GM18873 (cell line): ENCODE data around the gene RAD51B.
"Not testable (repeated sequence)": the region's sequence is repeated elsewhere in the genome, so short reads cannot be mapped to it uniquely, and the experiment has no call there.

Experiments
- ATAC-seq: cut with Tn5 transposase; IDR thresholded peaks from one replicate; pipeline ENCODE4 v1.9.1; 2021; ENCODE audit warnings: mild to moderate bottlenecking, moderate library complexity, moderate number of reproducible peaks; ENCODE audit not compliant: unreplicated experiment, low FRiP score

Gene RAD51B

DNA sequence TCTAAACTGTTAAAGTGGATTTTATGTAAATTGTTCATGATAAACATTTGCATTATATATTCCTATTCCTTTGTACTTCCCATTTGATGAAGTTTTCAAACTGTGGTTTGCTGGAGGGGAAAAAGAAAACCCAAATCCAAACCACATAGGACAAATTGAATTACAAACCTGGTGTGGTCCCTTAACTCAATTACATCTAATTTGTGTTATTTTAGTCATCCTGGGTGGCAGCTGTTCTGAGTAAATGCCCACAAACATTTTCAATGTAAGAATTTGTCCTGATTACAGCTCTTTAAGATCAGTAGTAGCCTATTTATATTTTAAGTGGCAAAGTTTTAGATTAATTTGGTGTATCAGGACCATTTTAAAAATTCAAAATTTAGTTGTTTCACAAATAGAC, 153.9 kb downstream of the RAD51B start:
- no peak for ATAC-seq

DNA sequence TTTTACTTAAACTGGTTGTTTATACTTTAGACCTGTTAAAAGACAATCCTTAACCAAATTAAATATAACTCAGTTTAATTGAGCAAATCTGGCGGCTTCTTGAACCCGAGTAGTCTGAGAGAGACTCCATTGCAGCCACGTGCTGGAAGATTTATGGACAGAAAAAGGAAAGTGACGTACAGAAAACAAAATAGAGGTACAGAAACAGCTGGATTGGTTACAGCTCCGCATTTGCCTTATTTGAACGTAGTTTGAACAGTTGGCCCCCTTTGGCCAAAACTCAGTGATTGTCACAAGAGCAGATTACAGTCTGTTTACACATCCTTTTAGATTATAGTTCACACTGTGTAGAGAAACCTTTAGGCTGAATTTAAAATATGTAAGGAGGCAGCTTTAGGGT, 155.9 kb downstream of the RAD51B start:
- ATAC-seq = no peak

DNA sequence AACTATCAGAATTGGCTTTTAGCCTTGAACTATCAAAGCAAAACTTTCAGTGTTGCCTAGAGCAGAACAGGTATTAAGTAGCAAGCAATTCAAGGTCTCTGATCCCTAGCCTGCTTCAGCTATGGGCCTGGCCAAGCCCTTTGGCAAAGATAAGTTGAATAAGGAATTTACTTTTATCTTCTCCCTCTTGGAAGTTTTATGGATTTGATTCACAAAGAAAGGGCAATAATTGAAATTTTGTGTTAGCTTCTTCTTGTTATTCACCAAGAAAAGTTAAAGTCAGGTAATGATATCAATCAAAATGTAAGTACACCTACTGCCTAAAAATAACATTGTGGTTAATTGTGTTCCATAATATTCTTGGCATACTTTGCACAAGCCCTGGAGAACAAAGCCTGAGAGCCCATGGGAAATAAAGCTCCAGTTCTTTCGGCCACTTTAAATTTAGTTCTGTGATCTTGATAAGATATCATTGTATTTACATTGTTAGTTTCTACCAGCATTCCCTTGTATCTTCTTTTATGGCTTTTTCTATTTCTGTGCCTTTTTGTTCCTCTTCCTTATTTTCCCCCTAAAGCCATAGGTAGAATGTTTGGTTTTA, 158.0 kb downstream of the RAD51B start:
- ATAC-seq = no peak

- ATAC-seq = no peak
Measured at GRCh38 chr14:67978749-67979148, 159.2 kb downstream of the RAD51B start.

DNA sequence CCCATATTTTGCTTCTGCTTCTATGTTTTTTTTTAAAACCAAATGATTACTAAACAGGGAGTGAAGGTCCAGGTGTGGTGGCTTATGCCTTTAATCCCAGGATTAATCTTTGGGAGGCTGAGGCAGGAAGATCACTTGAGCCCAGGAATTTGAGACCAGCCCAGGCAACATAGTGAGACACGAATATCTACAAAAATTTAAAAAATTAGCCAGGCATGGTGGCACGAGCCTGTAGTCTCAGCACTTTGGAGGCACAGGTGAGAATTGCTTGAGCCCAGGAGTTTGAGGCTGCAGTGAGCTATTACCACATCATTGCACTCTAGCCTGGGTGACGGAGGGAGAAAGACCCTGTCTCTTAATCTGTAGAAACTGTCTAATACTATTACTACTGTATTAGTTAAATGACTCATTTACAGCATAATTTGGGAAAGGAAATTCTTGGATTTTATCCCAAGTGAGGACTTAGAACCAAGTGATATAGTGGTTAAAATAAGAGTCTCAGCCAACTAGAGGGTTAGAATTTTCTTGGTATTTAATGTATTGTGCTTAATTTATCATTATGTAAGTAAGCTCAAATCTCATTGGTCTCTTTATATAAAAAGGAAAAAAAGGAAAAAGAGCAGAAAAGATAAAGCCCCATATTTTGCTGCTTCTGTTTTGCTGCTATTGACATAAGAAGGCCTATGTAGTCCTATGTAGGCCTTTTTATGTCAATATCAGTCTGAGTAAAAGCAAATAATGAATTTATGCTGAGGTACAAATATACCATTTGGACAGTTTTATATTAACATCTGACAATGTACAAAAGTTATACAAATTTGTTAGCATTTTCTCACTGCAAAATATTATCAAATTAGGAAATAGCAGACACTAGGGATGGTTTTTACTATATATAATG, 163.4 kb downstream of the RAD51B start:
- ATAC-seq = no peak

DNA sequence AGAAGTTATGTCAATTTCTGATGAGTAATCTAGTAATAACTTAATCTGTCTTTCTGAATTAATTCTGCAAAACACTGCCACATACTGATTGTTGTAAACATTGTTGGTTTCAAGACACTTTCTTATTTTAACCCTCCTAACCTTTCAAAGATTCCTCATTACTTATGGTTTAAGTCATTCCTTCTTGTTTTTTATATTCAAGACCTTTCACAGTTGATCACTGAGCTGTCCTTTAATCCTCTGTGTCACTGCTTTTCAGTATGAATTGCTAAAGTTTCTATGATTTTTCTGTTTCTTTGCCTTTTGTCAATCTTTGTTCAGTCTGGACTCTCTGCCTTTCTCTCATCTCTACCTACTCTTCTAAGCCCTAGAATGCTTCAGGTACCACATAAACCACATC, 164.7 kb downstream of the RAD51B start:
- ATAC-seq = no peak

DNA sequence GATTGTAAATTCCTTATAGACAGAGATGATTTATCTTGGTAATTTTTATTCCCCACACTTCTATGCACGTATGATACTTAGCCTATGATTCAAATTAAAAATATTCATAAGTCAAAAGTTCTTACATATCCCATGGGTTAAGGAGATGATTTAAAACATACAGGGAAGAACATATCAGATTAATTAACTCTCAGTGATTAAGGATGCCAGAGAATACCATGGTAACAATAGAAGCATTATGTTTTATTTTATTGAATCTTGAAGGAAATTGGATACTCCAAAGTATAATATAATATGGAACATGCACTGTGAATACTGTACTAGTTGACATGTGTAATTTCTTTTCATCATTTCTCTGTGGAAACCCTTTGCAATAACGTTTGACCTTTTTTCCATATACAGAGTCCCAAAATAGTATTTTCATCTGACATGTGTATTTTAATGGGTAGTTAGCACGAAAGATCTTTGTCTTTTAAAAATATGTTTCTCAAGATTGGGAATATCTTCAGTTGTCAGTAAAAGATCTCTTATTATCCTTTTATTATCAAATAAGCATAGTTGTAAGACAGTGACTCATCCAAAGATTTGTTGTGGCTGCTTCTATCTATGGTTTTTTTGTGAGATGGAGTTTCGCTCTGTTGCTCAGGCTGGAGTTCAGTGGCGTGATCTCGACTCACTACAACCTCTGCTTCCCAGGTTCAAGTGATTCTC, 166.7 kb downstream of the RAD51B start:
- ATAC-seq = no peak

DNA sequence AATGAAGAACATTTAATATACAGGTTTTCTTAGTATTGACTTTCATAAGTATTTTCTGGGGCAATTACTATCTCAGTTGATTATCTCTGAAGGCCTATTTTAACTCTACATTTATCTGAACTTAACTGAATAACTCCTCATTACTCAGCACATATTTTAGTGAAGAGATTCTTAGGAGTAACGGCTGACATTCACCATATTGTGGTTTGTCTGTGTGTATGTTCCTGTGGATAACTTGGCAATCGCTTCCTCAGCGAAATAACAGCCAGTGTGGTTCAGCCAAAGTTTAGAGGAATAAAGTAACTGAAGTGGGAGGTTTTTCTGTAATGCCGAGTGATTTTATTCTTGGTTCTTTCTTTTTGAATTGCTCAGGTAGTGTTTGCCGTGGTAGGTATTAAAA, 168.0 kb downstream of the RAD51B start:
- no peak for ATAC-seq

DNA sequence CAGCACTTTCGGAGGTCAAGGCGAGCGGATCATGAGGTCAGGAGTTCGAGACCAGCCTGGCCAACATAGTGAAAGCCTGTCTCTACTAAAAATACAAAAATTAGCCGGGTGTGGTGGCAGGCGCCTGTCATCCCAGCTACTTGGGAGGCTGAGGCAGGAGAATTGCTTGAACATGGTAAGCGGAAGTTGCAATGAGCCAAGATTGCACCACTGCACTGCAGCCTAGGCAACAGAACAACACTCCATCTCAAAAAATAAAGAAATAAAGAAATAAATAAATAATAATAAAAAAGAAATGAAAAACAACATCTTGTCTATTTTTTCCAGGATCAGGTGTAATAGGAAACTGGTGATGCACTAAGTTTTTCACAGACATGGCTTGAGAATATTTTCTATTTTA, 168.6 kb downstream of the RAD51B start:
- not testable (repeated sequence) for ATAC-seq

GRCh38 chr14:67990576-67990975, 171.0 kb downstream of the RAD51B start:
- ATAC-seq = no peak

- ATAC-seq = no peak
Measured at GRCh38 chr14:67994531-67994930, 175.0 kb downstream of the RAD51B start.

DNA sequence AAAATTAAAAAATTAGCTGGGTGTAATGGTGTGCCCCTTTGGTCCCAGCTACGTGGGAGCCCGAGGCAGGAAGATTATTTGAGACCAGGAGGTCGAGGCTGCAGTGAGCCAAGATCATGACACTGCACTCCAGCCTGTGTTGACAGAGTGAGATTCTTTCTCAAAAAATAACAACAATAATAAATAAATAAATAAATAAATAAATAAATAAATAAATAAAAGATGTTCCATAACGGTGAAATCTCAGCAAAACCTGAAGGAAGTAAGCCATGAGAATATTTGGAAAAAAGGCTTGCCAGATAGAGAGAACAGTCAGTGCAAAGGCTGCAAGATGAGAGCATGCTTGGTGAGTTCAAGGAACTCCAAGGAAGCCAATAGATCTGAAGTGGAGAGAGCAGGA, 176.7 kb downstream of the RAD51B start:
- no peak for ATAC-seq

- no peak for ATAC-seq
Measured at GRCh38 chr14:67998834-67999233, 179.3 kb downstream of the RAD51B start.

DNA sequence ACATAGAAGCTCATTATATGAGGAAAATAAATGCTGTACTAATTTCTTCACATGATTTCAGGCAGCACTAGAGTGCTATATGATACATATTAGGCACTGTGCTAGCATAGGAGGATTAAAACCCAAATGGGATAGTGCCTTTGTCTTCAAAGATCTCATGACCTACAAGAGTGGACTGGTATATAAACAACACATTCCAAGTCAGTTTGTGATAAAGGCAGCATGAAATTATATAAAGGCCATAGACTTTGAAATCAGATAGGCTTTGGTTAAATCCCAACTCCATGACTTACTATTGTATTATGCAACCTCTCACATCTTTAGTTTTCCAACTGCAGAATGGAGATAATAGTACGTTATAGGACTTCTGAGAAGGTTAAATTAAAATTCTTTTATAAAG, 179.7 kb downstream of the RAD51B start:
- no peak for ATAC-seq

DNA sequence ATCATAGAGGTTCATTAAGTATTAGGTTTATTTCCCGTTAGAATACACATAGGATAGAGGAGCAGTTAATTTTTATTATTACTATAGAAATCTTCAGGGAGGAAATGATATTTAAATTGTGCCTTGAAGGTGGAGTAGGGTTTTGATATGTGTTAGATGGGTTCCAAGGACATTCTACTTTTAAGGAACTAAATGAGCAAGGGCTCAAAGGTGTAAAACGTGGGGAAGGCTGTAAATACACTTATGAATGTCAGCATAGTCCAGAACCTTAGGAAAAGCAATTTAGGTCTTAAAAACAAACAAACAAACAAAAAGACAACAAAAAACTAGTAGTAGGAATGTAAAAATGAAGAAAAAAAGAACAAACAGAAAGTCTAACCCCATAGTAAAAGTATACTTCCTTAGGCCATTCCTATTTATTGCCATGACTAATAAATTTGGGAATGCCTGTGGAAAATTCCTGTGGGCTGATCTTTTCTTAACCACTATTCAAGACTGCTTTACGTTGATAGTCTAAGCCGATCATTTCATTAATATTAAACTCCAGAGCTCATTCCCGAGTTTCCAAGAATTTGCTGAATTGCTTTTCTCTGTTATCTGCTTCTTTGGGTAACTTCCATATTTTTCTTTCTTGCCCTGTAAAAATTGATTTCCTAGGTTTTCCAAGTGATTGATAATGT, 180.3 kb downstream of the RAD51B start:
- no peak for ATAC-seq

- no peak for ATAC-seq
Measured at GRCh38 chr14:68000511-68000910, 180.9 kb downstream of the RAD51B start.

DNA sequence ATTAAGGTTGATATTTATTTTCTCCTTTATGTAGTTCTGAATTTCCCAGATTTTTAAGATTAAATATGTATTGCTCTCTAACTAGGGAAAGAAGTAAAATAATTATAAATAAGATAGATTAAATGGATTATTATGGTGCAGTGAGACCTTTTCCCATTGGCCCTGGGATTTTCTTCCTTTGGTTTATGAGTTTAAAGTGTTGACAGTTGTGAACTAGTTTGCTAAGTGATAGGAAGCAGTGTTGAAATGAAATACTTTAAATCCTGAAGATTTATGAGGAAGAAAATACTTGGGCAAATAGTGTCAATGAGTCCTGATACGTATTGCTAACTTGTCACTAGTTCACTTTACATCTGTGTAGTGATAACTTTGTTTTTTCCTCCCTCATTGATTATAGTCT, 188.9 kb downstream of the RAD51B start:
- ATAC-seq = no peak

DNA sequence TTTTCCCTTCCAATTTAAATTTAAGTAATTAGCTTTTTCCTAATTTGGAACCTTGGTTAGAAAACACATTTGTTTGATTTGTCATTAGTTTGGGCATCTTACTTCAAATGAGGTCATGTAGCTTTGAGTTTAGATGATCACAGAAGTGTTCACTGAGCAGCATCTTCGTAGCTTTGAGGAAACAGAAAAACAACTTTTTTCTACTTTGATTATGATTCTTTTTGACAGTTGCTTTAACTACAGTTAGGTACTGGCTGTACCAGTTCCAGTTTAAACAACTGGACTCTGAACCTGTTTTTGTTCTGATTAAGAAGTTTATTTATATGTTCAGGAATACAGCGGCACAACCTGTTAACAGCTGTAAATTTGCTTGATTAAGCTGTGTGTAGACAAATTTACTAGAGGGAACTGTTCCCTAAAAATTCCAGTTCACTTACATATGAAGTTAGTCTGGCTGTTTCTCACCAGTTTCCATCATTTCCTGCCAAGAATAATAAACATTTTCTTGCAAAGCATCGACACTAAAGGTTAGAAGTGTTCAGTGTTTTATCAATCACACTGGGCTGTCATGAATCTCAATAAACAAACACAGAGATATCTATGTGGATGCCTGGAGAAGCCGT, 191.9 kb downstream of the RAD51B start:
- ATAC-seq = no peak

DNA sequence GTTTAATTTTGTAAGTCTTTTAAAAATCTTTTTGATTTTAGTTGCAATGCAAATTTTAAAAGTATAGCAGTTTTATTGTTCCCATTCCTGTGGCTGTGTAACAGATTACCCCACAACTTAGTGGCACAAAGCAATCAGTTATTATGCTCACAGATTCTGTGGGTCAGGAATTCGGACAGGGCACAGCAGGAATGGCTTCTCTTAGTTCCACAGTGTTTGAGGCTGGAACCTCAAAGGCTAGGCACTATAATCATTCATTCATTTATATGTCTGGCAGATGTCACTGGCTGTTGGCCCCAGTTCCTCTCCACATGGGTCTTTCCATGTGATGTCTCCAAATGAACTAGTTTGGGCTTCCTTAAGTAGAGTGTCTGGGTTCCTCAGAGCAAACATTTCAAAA, 193.3 kb downstream of the RAD51B start:
- ATAC-seq = no peak

DNA sequence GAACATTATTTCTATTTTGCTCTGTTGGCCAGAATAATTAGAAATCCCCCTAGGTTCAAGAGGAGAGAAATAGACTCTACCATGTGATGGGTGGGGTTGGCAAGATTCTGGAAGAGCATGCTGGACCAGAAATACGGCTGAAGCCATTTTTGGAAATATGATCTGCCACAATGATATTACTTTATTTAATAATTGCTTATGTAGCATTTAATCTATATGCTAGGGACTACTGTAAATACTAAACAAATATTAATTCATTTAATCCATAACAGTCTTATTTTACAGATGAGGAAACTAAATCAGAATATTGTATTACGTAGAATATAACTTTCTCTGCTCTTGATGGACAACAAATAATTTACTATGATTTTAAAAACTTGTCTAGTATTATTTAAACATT, 193.7 kb downstream of the RAD51B start:
- no peak for ATAC-seq
